ENCODE results near the gene LRP5.

DNA sequence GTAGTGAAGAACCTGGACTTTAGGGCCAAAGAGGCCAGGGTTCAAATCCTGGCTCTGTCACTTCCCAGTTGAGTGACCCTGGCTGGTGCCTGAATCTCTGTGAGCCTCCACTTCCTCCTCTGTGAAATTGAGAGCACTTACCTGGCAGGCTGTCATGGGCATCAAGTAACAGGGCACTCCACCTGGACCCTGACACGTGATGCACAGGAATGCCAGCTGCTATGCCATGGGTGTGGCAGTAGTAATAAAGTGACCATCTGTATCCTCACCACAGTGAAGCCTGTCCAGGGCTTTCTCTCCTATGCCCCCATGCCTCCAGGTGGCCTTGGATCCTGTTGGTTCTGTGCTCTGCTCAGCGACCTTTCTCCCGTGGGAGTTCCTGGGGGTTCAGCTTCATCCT is 118.4 kb downstream of the LRP5 start:
- TF ChIP-seq, protein P1, sequence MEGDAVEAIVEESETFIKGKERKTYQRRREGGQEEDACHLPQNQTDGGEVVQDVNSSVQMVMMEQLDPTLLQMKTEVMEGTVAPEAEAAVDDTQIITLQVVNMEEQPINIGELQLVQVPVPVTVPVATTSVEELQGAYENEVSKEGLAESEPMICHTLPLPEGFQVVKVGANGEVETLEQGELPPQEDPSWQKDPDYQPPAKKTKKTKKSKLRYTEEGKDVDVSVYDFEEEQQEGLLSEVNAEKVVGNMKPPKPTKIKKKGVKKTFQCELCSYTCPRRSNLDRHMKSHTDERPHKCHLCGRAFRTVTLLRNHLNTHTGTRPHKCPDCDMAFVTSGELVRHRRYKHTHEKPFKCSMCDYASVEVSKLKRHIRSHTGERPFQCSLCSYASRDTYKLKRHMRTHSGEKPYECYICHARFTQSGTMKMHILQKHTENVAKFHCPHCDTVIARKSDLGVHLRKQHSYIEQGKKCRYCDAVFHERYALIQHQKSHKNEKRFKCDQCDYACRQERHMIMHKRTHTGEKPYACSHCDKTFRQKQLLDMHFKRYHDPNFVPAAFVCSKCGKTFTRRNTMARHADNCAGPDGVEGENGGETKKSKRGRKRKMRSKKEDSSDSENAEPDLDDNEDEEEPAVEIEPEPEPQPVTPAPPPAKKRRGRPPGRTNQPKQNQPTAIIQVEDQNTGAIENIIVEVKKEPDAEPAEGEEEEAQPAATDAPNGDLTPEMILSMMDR (IDR thresholded peaks at IDR 0.05) = no peak
- TF ChIP-seq SP1 (CRISPR knock-in tag; conservative IDR thresholded peaks at IDR 0.05) = no peak
- no peak for TF ChIP-seq KAT7 (CRISPR knock-in tag; IDR thresholded peaks at IDR 0.05; ENCODE audit: borderline replicate concordance)
- TF ChIP-seq, protein P2, sequence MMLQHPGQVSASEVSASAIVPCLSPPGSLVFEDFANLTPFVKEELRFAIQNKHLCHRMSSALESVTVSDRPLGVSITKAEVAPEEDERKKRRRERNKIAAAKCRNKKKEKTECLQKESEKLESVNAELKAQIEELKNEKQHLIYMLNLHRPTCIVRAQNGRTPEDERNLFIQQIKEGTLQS (CRISPR knock-in tag; conservative IDR thresholded peaks at IDR 0.05) = no peak
- TF ChIP-seq FOXP1 (CRISPR knock-in tag; IDR thresholded peaks at IDR 0.05; ENCODE audit: borderline replicate concordance) = no peak
- TF ChIP-seq, protein P3, sequence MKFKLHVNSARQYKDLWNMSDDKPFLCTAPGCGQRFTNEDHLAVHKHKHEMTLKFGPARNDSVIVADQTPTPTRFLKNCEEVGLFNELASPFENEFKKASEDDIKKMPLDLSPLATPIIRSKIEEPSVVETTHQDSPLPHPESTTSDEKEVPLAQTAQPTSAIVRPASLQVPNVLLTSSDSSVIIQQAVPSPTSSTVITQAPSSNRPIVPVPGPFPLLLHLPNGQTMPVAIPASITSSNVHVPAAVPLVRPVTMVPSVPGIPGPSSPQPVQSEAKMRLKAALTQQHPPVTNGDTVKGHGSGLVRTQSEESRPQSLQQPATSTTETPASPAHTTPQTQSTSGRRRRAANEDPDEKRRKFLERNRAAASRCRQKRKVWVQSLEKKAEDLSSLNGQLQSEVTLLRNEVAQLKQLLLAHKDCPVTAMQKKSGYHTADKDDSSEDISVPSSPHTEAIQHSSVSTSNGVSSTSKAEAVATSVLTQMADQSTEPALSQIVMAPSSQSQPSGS (CRISPR knock-in tag; IDR thresholded peaks at IDR 0.05; ENCODE audit: borderline replicate concordance, low read depth) = no peak

All from WTC11 (cell line).